Thoracic aorta (tissue), 2 donors: Measurements from ENCODE around the gene PACSIN1. TPM values are rescaled to one million over a fixed set of nuclear protein-coding genes. Genes with fewer than 3 reads are reported as not detected.

Experiments
- ATAC-seq: fragments of 150-250 bp; one replicate; pipeline ENCODE4 v1.8.0; 2017; ENCODE audit warnings: low read depth; ENCODE audit not compliant: insufficient number of reproducible peaks, low FRiP score
- DNase-seq: peaks from one replicate; pipeline ENCODE4 v3.0.0-alpha.2; 2020; ENCODE audit warnings: low spot score
- H3K27ac ChIP-seq, 2 donors: fragments of 200-600 bp; sonication (generic); 1 replicate in 1 of 2; 2 replicates in 1 of 2; pipeline ENCODE4 v1.5.1; 2016; ENCODE audit warnings: mild to moderate bottlenecking in 2 of 2, moderate library complexity in 2 of 2
- H3K27me3 ChIP-seq: fragments of 200-600 bp; sonication (generic); replicated peaks from 2 replicates; pipeline ENCODE4 v1.6.0; 2016; ENCODE audit warnings: mild to moderate bottlenecking; ENCODE audit not compliant: insufficient read depth
- H3K36me3 ChIP-seq: fragments of 200-600 bp; sonication (generic); one replicate; pipeline ENCODE4 v1.5.1; 2016
- H3K4me1 ChIP-seq, 2 donors: fragments of 200-600 bp; sonication (generic); 1 replicate in 1 of 2; 2 replicates in 1 of 2; pipeline versions ENCODE4 v1.5.1 to v1.6.0; 2016; ENCODE audit warnings: low read depth in 2 of 2, mild to moderate bottlenecking in 1 of 2; ENCODE audit not compliant: control insufficient read depth in 1 of 2
- H3K4me3 ChIP-seq: fragments of 200-600 bp; sonication (generic); 2 replicates; pipeline ENCODE4 v1.5.1; 2016; ENCODE audit warnings: mild to moderate bottlenecking
- H3K9me3 ChIP-seq: fragments of 200-600 bp; sonication (generic); 2 replicates; pipeline ENCODE4 v1.5.1; 2016
- CTCF ChIP-seq: fragments of 200-600 bp; sonication (generic); IDR thresholded peaks from one replicate; pipeline ENCODE4 v1.5.1; 2019; ENCODE audit warnings: antibody characterized with exemption
- total RNA-seq, 2 donors: library from RNA; depleted of rRNA; stranded (reverse); fragments of >200 nt; gene quantifications; one replicate each; pipeline versions ENCODE4 v1.1.0 to v1.2.3, GENCODE V29; 2016

Gene PACSIN1, protein sequence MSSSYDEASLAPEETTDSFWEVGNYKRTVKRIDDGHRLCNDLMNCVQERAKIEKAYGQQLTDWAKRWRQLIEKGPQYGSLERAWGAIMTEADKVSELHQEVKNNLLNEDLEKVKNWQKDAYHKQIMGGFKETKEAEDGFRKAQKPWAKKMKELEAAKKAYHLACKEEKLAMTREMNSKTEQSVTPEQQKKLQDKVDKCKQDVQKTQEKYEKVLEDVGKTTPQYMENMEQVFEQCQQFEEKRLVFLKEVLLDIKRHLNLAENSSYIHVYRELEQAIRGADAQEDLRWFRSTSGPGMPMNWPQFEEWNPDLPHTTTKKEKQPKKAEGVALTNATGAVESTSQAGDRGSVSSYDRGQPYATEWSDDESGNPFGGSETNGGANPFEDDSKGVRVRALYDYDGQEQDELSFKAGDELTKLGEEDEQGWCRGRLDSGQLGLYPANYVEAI
- under 1 TPM in 1 of 2 donors, not detected in 1; 0.14 TPM for total RNA-seq

GRCh38 chr6:34465531-34466241, at the start of gene PACSIN1:
Gene PACSIN1, plus strand, starts transcription at chr6:34466076. Its CDS starts 60,230 bp downstream, at chr6:34526306.
- Histone ChIP-seq H3K4me1 (peaks cover 8 to 19% of the 10 kb centered on the region in 2 donors), H3K27me3 (peaks cover 3% of the 10 kb centered on the region), H3K4me3 (peak within 1 kb of the TSS; percentile 66), H3K9me3 (no peaks in the 10 kb centered on the region), H3K36me3 (no peaks in the 10 kb centered on the region), H3K27ac (no peak within 1 kb of the TSS)
- TF ChIP-seq CTCF = no peak
- ATAC-seq (no peak), DNase-seq (no peak)

- H3K9me3 ChIP-seq = no peaks in the 10 kb centered on the region
- no peak for DNase-seq
- peaks cover 42% of the 10 kb centered on the region for H3K36me3 ChIP-seq
- H3K4me3 ChIP-seq = no peak overlapping the region
- ATAC-seq = no peak
- H3K27ac ChIP-seq = no peak overlapping the region
- H3K4me1 ChIP-seq = peaks cover 6 to 9% of the 10 kb centered on the region in 2 donors
- H3K27me3 ChIP-seq = no peaks in the 10 kb centered on the region
- TF ChIP-seq CTCF = no peak
Measured at GRCh38 chr6:34416877-34417371, 49.0 kb upstream of the PACSIN1 start.

DNA sequence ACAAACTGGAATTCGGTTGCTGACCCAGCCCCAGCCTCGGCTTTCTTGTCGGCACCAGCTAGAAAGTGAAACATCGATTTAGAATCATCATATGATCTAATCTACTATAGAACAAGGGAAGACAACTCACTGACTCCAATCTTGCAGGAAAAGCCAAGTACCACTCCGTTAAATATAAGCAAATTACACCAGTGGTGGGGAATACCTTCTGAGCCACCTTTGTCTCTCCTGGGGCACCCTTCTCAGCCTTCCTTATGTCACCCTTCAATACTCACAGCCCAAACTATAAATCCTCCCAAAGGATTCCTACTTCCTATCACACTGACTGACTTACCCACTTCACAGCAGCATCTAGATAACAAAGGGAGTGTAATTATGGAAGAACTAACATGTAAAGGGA, 47.5 kb upstream of the PACSIN1 start:
- no peaks in the 10 kb centered on the region for H3K9me3 ChIP-seq

DNA sequence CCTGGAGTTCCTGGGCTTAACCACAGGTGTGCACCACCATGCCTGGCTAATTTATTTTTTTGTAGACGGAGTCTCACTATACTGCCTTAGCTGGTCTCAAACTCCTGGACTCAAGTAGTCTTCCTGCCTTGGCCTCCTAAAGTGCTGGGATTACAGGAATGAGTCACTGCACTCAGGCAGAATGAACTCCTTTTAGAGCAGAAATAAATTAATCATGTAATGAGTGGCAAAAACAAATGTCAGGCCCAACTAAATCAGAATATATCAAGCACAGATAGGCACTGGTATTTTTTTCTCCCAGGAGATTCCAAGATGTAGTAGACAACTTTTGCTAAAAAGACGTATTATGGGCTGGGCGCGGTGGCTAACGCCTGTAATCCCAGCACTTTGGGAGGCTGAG, 42.6 kb upstream of the PACSIN1 start:
- ATAC-seq (no peak), DNase-seq (no peak)
- Histone ChIP-seq H3K4me1 (peaks cover 6 to 20% of the 10 kb centered on the region in 2 donors), H3K9me3 (no peaks in the 10 kb centered on the region), H3K4me3 (no peak overlapping the region), H3K27ac (no peak overlapping the region), H3K27me3 (no peaks in the 10 kb centered on the region), H3K36me3 (peaks cover 52% of the 10 kb centered on the region)
- no peak for TF ChIP-seq CTCF

More for the DNA sequence above, 47.5 kb upstream of the PACSIN1 start:
- ATAC-seq (no peak), DNase-seq (no peak)
- Histone ChIP-seq H3K27ac (no peak overlapping the region), H3K4me1 (peaks cover 9 to 10% of the 10 kb centered on the region in 2 donors), H3K36me3 (peaks cover 57% of the 10 kb centered on the region), H3K27me3 (no peaks in the 10 kb centered on the region), H3K4me3 (no peak overlapping the region)
- TF ChIP-seq CTCF = no peak
